HG03432 (cell line): ENCODE measurements around the gene LRP8.
"Not testable (repeated sequence)": the region's sequence is repeated elsewhere in the genome, so short reads cannot be mapped to it uniquely, and the experiment has no call there.

Experiments
- ATAC-seq: cut with Tn5 transposase; IDR thresholded peaks from one replicate; pipeline ENCODE4 v1.9.1; 2021; ENCODE audit warnings: mild to moderate bottlenecking, moderate library complexity; ENCODE audit not compliant: unreplicated experiment

The LRP8 gene

GRCh38 chr1:53220962-53221286, 106.9 kb downstream of the LRP8 start:
- ATAC-seq: no peak

- ATAC-seq: peak; percentile 94
These were observed 107.5 kb downstream of the LRP8 start, which contains the start of gene CZIB for GRCh38 chr1:53220171-53220961. Gene CZIB, minus strand, starts transcription at chr1:53220634. Its CDS starts 59 bp downstream, at chr1:53220575.

- no peak for ATAC-seq
These were observed 108.2 kb downstream of the LRP8 start for GRCh38 chr1:53219711-53220110.

- ATAC-seq: no peak
These were observed 109.7 kb downstream of the LRP8 start for GRCh38 chr1:53218201-53218600.

GRCh38 chr1:53214376-53214940, 113.4 kb downstream of the LRP8 start:
- no peak for ATAC-seq

GRCh38 chr1:53210954-53211353, 116.9 kb downstream of the LRP8 start:
- no peak for ATAC-seq

- ATAC-seq: no peak
These were observed 117.5 kb downstream of the LRP8 start for GRCh38 chr1:53210352-53210751.

GRCh38 chr1:53207726-53208125, 120.1 kb downstream of the LRP8 start:
- ATAC-seq: no peak

GRCh38 chr1:53206735-53207379, 121.0 kb downstream of the LRP8 start:
- no peak for ATAC-seq

- ATAC-seq: not testable (repeated sequence)
These were observed 121.7 kb downstream of the LRP8 start for GRCh38 chr1:53206083-53206685.

- ATAC-seq: not testable (repeated sequence)
These were observed 122.4 kb downstream of the LRP8 start for GRCh38 chr1:53205496-53205895.

- no peak for ATAC-seq
These were observed 124.4 kb downstream of the LRP8 start for GRCh38 chr1:53203466-53203865.

GRCh38 chr1:53198241-53198651, 129.6 kb downstream of the LRP8 start:
- ATAC-seq: no peak

GRCh38 chr1:53197291-53198200, 130.3 kb downstream of the LRP8 start:
- ATAC-seq: no peak

- peak; percentile 99 for ATAC-seq
These were observed 131.2 kb downstream of the LRP8 start, which contains the start of gene CPT2 for GRCh38 chr1:53196485-53197290. Gene CPT2, plus strand, starts transcription at chr1:53196824. Its CDS starts 120 bp downstream, at chr1:53196944.

- peak; percentile 22 for ATAC-seq
These were observed 131.8 kb downstream of the LRP8 start for GRCh38 chr1:53196017-53196484.

- ATAC-seq: no peak
These were observed 132.4 kb downstream of the LRP8 start for GRCh38 chr1:53195246-53196016.
